GM12865 (cell line): ENCODE data around the gene PKMYT1.

Experiments used
- DNase-seq: peaks from one replicate; pipeline ENCODE4 v3.0.0; 2010; ENCODE audit warnings: low read depth
- H3K4me3 ChIP-seq: 2 replicates; pipeline ENCODE4 v1.5.1; 2011; ENCODE audit warnings: mild to moderate bottlenecking, low read depth, low read length, control low read depth
- TF ChIP-seq, protein P1 (sequence below): IDR thresholded peaks from 2 replicates; pipeline ENCODE4 v1.5.1; 2011; ENCODE audit warnings: low read length, control low read depth, low read depth, inconsistent platforms; ENCODE audit not compliant: insufficient read depth; ENCODE audit errors: missing control alignments

PKMYT1 gene

DNA sequence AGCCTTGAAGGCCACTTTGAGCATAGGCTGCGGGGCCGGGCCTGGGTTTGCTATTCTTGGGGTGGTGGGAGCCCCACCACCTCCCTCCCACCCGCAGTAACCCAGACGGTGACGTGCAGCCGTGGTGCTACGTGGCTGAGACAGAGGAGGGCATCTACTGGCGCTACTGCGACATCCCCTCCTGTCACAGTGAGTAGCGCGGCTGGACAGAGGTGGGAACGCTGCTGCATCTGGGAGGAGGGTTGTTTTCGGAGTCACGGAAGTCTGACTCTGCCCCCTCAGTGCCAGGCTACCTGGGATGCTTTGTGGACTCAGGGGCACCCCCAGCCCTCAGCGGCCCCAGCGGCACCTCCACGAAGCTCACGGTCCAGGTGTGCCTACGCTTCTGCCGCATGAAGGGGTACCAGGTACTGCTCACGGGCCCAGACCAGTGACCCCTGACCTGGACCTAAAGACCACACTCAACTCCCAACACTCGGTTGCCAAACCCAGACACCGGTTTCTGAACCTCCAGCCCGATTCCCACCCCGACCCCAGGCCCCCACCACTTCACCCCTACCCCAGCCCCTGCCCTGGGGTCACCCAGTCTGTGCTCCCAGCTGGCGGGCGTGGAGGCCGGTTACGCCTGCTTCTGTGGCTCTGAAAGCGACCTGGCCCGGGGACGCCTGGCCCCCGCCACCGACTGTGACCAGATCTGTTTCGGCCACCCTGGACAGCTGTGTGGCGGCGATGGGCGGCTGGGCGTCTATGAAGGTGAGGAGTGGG, 14.0 kb downstream of the PKMYT1 start:
- no peak overlapping the region for H3K4me3 ChIP-seq
- DNase-seq, result no peak
- TF ChIP-seq, protein P1, sequence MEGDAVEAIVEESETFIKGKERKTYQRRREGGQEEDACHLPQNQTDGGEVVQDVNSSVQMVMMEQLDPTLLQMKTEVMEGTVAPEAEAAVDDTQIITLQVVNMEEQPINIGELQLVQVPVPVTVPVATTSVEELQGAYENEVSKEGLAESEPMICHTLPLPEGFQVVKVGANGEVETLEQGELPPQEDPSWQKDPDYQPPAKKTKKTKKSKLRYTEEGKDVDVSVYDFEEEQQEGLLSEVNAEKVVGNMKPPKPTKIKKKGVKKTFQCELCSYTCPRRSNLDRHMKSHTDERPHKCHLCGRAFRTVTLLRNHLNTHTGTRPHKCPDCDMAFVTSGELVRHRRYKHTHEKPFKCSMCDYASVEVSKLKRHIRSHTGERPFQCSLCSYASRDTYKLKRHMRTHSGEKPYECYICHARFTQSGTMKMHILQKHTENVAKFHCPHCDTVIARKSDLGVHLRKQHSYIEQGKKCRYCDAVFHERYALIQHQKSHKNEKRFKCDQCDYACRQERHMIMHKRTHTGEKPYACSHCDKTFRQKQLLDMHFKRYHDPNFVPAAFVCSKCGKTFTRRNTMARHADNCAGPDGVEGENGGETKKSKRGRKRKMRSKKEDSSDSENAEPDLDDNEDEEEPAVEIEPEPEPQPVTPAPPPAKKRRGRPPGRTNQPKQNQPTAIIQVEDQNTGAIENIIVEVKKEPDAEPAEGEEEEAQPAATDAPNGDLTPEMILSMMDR, result no peak

- peak; percentile 73 for DNase-seq
- TF ChIP-seq, protein P1, result no peak
- peak overlapping the region; percentile 32 for H3K4me3 ChIP-seq
Measured at GRCh38 chr16:2964475-2965336, 15.5 kb downstream of the PKMYT1 start.

DNA sequence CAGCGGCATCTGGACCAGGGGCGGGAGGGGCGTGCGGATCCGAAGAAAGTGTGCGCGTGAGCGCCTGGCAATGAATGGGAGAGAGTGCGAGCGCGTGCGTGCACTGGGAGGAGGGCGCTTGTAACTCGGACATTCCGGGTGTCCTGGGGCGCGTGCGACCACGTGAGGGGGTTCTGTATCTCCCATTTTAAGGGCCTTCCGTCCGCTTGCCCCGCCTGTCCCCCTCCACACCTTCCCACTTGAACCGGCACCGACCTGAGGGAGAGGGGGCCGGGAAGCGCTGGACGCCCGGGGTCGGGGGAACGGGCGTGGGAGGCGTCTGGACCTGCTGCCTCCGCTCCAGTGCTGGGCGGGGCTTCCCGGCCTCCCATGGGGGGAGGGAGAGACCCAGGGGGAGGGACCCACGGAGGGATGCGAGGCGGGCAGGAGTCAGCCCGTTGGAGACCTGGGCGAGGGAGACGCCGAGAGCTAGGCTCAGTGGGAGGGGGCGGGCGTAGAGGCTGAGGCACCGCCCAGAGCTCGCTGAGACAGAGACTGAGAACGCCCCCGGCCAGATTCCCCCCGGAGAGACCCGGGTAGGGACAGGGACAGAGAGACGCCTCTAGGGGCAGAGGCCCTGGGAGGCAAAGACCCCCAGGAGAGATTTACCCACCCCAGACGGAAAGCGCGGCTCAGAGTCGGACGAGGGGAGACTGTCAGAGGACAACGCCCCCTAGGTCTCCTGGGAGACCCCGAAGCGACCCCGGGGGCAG, 16.3 kb downstream of the PKMYT1 start, which contains the start of gene KREMEN2:
Gene KREMEN2 (plus strand): TSS at position 553 of the 752 bp plus-strand sequence. CDS start 246 bp downstream, outside the sequence.
- DNase-seq, result no peak
- peak within 1 kb of the TSS; percentile 32 for H3K4me3 ChIP-seq
- TF ChIP-seq, protein P1, result no peak

DNA sequence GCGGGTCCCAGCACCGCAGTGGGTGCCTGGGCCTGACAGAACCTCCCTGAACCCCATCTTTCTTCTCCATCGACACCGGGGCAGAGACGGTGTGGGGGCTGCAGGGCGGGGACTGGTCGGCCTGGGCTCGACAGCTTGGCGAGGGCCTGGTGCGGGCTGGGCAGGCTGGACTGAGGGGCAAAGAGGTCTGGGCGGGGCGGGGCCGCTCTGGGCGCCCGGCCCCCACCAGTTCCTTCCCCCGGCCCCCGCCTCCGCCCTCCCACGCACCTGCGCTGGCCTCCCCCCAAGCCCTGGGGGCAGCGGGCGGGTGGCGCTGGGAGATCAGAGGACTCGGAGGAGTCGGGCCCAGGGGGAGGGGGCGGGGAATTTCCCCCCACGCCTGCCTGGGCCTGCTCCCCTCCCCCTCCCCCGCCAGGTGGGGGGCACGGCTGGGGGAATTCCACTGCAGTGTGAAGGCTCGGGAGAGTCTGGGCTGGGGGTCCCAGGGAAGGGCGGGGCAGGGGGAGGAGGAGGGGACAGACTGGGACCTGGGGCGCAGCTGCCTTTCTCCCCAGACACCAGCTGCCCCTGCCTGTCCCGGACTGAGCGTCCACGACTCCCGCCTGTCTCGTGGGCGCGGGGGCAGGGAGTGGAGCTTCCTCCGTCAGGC, 17.0 kb downstream of the PKMYT1 start:
- peak overlapping the region; percentile 32 for H3K4me3 ChIP-seq
- no peak for DNase-seq
- TF ChIP-seq, protein P1, result no peak

DNA sequence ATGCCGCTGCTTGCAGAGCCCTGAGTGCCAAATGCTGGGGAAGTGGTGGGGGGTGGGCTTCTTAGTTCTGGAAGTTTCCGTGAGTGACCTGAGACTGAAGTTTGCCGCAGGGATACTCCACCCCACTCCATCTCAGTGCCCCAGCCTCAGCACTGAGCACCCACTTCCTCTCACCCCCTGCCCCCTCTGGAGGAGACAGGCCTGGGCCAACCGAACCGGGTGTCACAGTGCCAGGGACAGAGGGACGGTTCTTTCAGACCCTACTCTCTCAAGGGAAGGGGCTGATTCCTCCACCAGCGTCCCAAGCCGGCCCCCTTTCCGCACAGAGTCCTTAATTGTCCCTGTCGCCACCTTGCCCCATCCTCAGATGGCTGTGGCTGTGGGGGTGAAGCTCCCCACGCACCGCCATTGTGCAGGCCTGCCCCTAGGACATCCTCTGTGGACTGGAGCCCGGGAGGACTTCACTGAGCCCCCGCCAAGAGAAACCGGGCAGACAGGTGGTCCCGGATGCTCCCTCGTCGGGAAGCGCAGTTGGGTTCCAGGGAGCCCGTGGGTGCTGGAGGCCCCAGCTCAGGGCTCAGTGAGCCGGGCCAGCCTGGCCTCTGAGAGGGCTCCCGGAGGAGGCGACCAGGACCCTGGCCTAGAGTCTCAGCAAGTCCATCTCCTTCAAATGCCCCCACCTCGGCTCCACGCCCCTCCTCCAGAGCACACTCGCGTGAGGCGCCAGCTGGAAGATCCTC, 17.7 kb downstream of the PKMYT1 start:
- TF ChIP-seq, protein P1, result no peak
- DNase-seq, result no peak
- H3K4me3 ChIP-seq, result no peak overlapping the region
